Esophagus squamous epithelium (tissue), 5 donors: ENCODE measurements around the gene PRKCB. TPM values are rescaled to one million over a fixed set of nuclear protein-coding genes. Genes with fewer than 3 reads are reported as not detected.

Experiments used
- DNase-seq: peaks from one replicate; lab custom pipeline; 2025; lab: John Stamatoyannopoulos, UW
- H3K27ac ChIP-seq, 4 donors: fragments of 200-600 bp; sonication (generic); one replicate each; pipeline ENCODE4 v1.5.1; 2016 to 2019; ENCODE audit warnings: mild to moderate bottlenecking in 1 of 4
- H3K27me3 ChIP-seq, 4 donors: fragments of 200-600 bp; sonication (generic); 1 replicate in 3 of 4; 2 replicates in 1 of 4; pipeline versions ENCODE4 v1.5.1 to v1.6.0; 2017 to 2021; ENCODE audit warnings: antibody characterized with exemption in 1 of 4
- H3K36me3 ChIP-seq, 3 donors: fragments of 200-600 bp; sonication (generic); one replicate each; pipeline ENCODE4 v1.5.1; 2016 to 2019
- H3K4me1 ChIP-seq, 3 donors: fragments of 200-600 bp; sonication (generic); one replicate each; pipeline ENCODE4 v1.5.1; 2017 to 2019
- H3K4me3 ChIP-seq, 4 donors: fragments of 200-600 bp; sonication (generic); 1 replicate in 3 of 4; 2 replicates in 1 of 4; pipeline ENCODE4 v1.5.1; 2016 to 2019; ENCODE audit warnings: mild to moderate bottlenecking in 2 of 4, moderate library complexity in 1 of 4
- H3K9me3 ChIP-seq, 3 donors: fragments of 200-600 bp; sonication (generic); one replicate each; pipeline ENCODE4 v1.5.1; 2016 to 2019
- POLR2A ChIP-seq, 4 donors: fragments of 450-650 bp; IDR thresholded peaks; one replicate each; pipeline ENCODE4 v1.6.1; 2017; ENCODE audit warnings: antibody characterized with exemption in 4 of 4, mild to moderate bottlenecking in 4 of 4, moderate library complexity in 3 of 4
- WGBS, 2 donors: methylation state at CpG; one replicate each; pipeline ENCODE4 v1.1.5; 2018; 5-methylcytosine and 5-hydroxymethylcytosine counted together
- intact Hi-C: fragments of 100-400 bp; cut with DNase I; formaldehyde crosslinking; loops from one replicate; pipeline ENCODE4 v1.15.0; 2022
- total RNA-seq, 4 donors: library from RNA; depleted of rRNA; stranded (reverse); fragments of >200 nt; gene quantifications; one replicate each; pipeline ENCODE4 v1.1.0, GENCODE V29; 2016
- TF ChIP-seq, protein P1 (sequence below), 6 experiments: fragments of 450-650 bp in 4 of 6; fragments of 200-600 bp in 2 of 6; sonication (generic) in 2 of 6; IDR thresholded peaks; one replicate each; pipeline ENCODE4 v1.5.1; 2016 to 2019; ENCODE audit warnings: antibody characterized with exemption in 6 of 6, mild to moderate bottlenecking in 4 of 6, moderate library complexity in 4 of 6
- donor health status: DM: yes; HTN: yes; CAD: no.

PRKCB gene
- total RNA-seq, 4 donors from 2014 or later, result 0.38 to 4.0 (median 1.7) TPM

DNA sequence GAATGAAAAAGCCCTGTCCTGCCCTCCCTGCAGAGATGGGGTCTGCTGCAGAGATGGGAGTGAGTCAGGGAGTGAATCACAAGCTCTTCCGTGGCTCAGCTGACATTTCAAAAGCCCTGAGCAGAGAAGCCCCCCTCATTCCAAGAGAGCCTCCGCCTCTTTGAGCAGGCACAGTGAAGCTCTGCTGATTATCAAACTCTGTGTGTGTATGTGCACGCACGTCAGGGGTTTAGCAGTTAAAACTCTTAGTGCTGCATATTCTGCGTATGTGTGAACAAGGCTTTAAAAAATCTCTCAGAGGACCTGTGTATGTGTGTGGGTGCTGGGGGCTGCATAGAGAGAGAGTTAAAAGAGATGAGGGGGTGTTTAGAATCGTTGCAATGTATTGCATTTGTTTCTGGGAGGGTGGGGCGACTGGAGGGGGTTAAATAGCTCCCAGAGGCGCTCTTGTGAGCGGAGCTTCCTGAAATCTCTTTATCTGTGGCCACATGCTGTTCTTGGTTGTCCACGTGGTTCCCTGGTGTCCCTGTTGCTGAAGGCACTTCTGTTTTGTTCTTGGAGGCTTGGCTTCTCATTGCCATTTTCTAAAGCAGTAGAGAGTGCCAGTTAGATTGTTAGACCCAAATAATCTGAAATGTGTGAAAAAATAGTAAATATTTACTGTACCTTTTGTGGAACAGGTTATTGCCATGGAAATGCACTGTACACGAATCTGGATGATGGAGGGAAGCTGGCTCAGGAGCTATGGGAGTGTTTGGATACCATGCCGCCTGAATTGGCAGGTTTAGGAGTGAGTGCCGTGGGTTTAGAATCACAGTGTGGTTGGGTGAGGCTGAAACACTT is 116.6 kb downstream of the PRKCB start:
- no peak overlapping the region for H3K4me3 ChIP-seq
- peaks cover 0 to 6% (median 0%) of the 10 kb centered on the region in 4 donors for H3K27me3 ChIP-seq
- DNase-seq, result no peak
- no peak overlapping the region for H3K27ac ChIP-seq
- H3K36me3 ChIP-seq, result no peaks in the 10 kb centered on the region
- intact Hi-C loops, result no loop called here
- WGBS, 2 donors, result 16 to 30% methylated on average over 11 to 12 of the region's 13 CpGs
- no peaks in the 10 kb centered on the region for H3K9me3 ChIP-seq
- TF ChIP-seq POLR2A (IDR thresholded peaks at IDR 0.05), result no peak
- peaks cover 0 to 4% (median 0%) of the 10 kb centered on the region in 3 donors for H3K4me1 ChIP-seq

DNA sequence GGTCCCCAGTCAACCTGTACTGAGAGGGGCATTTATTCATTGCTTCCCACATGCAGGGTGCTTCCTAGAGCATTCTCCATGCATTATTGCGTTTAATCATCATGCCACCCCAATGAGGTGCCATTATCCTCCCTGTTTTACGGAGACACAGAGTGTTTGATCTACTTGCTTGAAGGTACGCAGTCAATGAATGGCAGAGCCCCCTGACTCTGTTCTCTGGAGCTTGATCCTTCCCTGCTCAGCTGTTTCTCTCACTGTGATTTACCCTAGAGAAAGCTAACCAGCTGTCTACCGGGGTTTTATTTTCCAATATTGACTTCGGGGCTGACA is 117.2 kb downstream of the PRKCB start:
- DNase-seq, result no peak
- Histone ChIP-seq H3K27ac (no peak overlapping the region), H3K27me3 (peaks cover 0 to 6% (median 0%) of the 10 kb centered on the region in 4 donors), H3K36me3 (no peaks in the 10 kb centered on the region), H3K9me3 (no peaks in the 10 kb centered on the region), H3K4me3 (no peak overlapping the region), H3K4me1 (peaks cover 0 to 4% (median 0%) of the 10 kb centered on the region in 3 donors)
- TF ChIP-seq, protein P1, sequence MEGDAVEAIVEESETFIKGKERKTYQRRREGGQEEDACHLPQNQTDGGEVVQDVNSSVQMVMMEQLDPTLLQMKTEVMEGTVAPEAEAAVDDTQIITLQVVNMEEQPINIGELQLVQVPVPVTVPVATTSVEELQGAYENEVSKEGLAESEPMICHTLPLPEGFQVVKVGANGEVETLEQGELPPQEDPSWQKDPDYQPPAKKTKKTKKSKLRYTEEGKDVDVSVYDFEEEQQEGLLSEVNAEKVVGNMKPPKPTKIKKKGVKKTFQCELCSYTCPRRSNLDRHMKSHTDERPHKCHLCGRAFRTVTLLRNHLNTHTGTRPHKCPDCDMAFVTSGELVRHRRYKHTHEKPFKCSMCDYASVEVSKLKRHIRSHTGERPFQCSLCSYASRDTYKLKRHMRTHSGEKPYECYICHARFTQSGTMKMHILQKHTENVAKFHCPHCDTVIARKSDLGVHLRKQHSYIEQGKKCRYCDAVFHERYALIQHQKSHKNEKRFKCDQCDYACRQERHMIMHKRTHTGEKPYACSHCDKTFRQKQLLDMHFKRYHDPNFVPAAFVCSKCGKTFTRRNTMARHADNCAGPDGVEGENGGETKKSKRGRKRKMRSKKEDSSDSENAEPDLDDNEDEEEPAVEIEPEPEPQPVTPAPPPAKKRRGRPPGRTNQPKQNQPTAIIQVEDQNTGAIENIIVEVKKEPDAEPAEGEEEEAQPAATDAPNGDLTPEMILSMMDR (IDR thresholded peaks at IDR 0.05), result no peak
- TF ChIP-seq POLR2A (IDR thresholded peaks at IDR 0.05), result no peak
- 79 to 83% methylated on average over 5 of the region's 5 CpGs for WGBS, 2 donors
- intact Hi-C loops, result no loop called here

DNA sequence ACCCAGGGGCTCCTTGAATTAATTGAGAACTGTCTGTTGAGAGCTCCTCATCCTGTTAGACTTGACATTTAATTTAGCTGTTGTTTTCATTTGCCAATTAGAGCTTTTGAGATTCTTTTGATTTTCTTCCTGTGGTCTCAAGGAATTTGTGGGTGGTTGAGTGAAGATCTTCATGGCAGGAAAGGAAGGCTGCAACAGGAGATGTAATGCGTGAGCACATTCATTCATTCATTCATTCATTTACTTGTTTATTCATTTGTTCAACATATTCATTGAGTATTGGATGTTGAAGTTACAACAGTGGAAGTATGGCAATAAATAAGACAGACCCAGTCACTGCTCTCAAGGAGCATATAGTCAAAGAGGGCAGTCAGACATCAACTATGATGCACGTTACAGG is 117.7 kb downstream of the PRKCB start:
- no peak for TF ChIP-seq POLR2A (IDR thresholded peaks at IDR 0.05)
- TF ChIP-seq, protein P1 (IDR thresholded peaks at IDR 0.05), result no peak
- no peak for DNase-seq
- Histone ChIP-seq H3K27ac (no peak overlapping the region), H3K4me1 (peaks cover 0 to 4% (median 0%) of the 10 kb centered on the region in 3 donors), H3K27me3 (peaks cover 0 to 6% (median 0%) of the 10 kb centered on the region in 4 donors), H3K9me3 (no peaks in the 10 kb centered on the region), H3K36me3 (no peaks in the 10 kb centered on the region), H3K4me3 (no peak overlapping the region)
- WGBS, 2 donors, result 72 to 85% methylated on average over 2 of the region's 2 CpGs
- intact Hi-C loops, result no loop called here

DNA sequence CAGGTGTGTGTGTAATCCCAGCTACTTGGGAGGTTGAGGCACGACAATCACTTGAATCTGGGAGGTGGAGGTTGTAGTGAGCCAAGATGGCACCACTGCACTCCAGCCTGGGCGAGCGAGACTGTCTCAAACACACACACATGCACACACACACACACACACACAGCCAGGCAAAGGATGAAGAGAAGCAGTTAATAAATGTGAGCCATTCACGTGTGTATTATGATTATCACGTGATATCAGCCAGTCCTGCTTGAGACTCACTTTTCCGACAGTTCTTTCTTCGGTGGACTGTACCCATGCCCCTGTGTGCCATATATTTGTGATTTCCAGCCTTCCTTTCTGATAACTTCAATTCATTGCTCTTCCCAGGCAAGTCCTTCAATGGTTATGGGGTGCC is 119.3 kb downstream of the PRKCB start:
- WGBS, 2 donors, result 58 to 78% methylated on average over 7 of the region's 7 CpGs
- TF ChIP-seq, protein P1 (IDR thresholded peaks at IDR 0.05), result no peak
- Histone ChIP-seq H3K4me1 (peaks cover 0 to 4% (median 0%) of the 10 kb centered on the region in 3 donors), H3K4me3 (no peak overlapping the region), H3K27me3 (peaks cover 0 to 6% (median 0%) of the 10 kb centered on the region in 4 donors), H3K27ac (no peak overlapping the region), H3K9me3 (no peaks in the 10 kb centered on the region), H3K36me3 (no peaks in the 10 kb centered on the region)
- intact Hi-C loops, result no loop called here
- DNase-seq, result no peak

DNA sequence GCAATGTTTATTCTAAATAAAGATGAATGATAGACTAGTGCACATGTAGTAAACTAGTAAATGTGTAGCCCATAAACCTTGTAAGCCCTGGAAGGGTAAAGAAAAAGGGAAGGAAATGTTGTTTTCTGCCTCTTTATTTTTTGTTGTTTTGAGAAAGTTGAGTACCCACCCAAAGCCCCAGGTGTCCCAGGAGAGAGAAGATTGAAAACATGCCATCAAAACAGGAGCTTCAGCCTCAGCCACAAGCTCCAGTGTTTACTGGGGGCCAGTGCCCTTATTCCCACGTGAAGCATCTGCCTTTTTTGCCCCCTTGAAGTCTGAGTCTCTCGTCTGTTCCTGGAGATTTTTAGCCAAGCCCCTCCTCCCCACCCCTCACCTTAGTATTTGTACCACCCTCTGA is 121.5 kb downstream of the PRKCB start:
- intact Hi-C loops, result no loop called here
- no peak for DNase-seq
- Histone ChIP-seq H3K36me3 (no peaks in the 10 kb centered on the region), H3K4me3 (no peak overlapping the region), H3K27me3 (peaks cover 0 to 6% (median 0%) of the 10 kb centered on the region in 4 donors), H3K4me1 (no peaks in the 10 kb centered on the region), H3K27ac (no peak overlapping the region), H3K9me3 (no peaks in the 10 kb centered on the region)
- TF ChIP-seq, protein P1 (IDR thresholded peaks at IDR 0.05), result no peak
- TF ChIP-seq POLR2A (IDR thresholded peaks at IDR 0.05), result no peak
- WGBS, 2 donors, result 22 to 47% methylated on average over 2 of the region's 2 CpGs
